H9 (cell line): Measurements from ENCODE around the gene KLHL21. TPM values are rescaled to one million over a fixed set of nuclear protein-coding genes. Genes with fewer than 3 reads are reported as not detected.

Source experiments
- DNase-seq: peaks from one replicate; pipeline ENCODE4 v3.0.0-alpha.2; 2017
- H2AFZ ChIP-seq: one replicate; pipeline ENCODE4 v1.6.1; 2013; ENCODE audit warnings: mild to moderate bottlenecking, low read length, control low read depth, moderate library complexity
- H2AK5ac ChIP-seq: 2 replicates; pipeline ENCODE4 v1.6.1; 2013; ENCODE audit warnings: low read length, control low read depth, mixed read lengths; ENCODE audit not compliant: insufficient read length
- H2BK120ac ChIP-seq: one replicate; pipeline ENCODE4 v1.6.1; 2013; ENCODE audit warnings: low read depth, mild to moderate bottlenecking, low read length, control low read depth, inconsistent platforms; ENCODE audit not compliant: poor library complexity, severe bottlenecking
- H2BK12ac ChIP-seq: 2 replicates; pipeline ENCODE4 v1.6.1; 2013; ENCODE audit warnings: low read length, control low read depth, mixed read lengths, low read depth; ENCODE audit not compliant: insufficient read length
- H2BK15ac ChIP-seq: 2 replicates; pipeline ENCODE4 v1.6.1; 2013; ENCODE audit warnings: low read depth, low read length, control low read depth
- H2BK20ac ChIP-seq: one replicate; pipeline ENCODE4 v1.6.1; 2013; ENCODE audit warnings: low read depth, mild to moderate bottlenecking, low read length, control low read depth, inconsistent platforms; ENCODE audit not compliant: poor library complexity, severe bottlenecking
- H2BK5ac ChIP-seq: 2 replicates; pipeline ENCODE4 v1.6.1; 2013; ENCODE audit warnings: low read length, control low read depth, mixed read lengths; ENCODE audit not compliant: insufficient read length
- H3K14ac ChIP-seq: 2 replicates; pipeline ENCODE4 v1.6.1; 2013; ENCODE audit warnings: low read length, control low read depth; ENCODE audit not compliant: insufficient read depth
- H3K18ac ChIP-seq: 2 replicates; pipeline ENCODE4 v1.6.1; 2013; ENCODE audit warnings: low read depth, mild to moderate bottlenecking, mixed read lengths, low read length, control low read depth; ENCODE audit not compliant: insufficient read length
- H3K23ac ChIP-seq: 2 replicates; pipeline ENCODE4 v1.6.1; 2013; ENCODE audit warnings: low read length, control low read depth, mixed read lengths, low read depth; ENCODE audit not compliant: insufficient read length
- H3K23me2 ChIP-seq: 2 replicates; pipeline ENCODE4 v1.6.1; 2013; ENCODE audit warnings: low read depth, mild to moderate bottlenecking, mixed read lengths, low read length, control low read depth; ENCODE audit not compliant: insufficient read length, poor library complexity, severe bottlenecking
- H3K27ac ChIP-seq: 2 replicates; pipeline ENCODE4 v1.5.1; 2013; ENCODE audit warnings: low read length, control low read depth, mixed read lengths, low read depth; ENCODE audit not compliant: insufficient read length
- H3K27me3 ChIP-seq: 2 replicates; pipeline ENCODE4 v1.6.1; 2013; ENCODE audit warnings: low read length, control low read depth, inconsistent platforms; ENCODE audit not compliant: insufficient read depth
- H3K4ac ChIP-seq: 2 replicates; pipeline ENCODE4 v1.6.1; 2013; ENCODE audit warnings: low read depth, mild to moderate bottlenecking, control low read depth, inconsistent platforms, low read length, moderate library complexity
- H3K4me1 ChIP-seq: 2 replicates; pipeline ENCODE4 v1.6.1; 2013; ENCODE audit warnings: low read length, control low read depth, inconsistent platforms; ENCODE audit not compliant: insufficient read depth
- H3K4me2 ChIP-seq: 2 replicates; pipeline ENCODE4 v1.6.1; 2013; ENCODE audit warnings: low read length, control low read depth, mixed read lengths; ENCODE audit not compliant: insufficient read length, insufficient read depth
- H3K56ac ChIP-seq: 2 replicates; pipeline ENCODE4 v1.6.1; 2013; ENCODE audit warnings: low read depth, mild to moderate bottlenecking, mixed read lengths, low read length, control low read depth; ENCODE audit not compliant: insufficient read length
- H3K79me1 ChIP-seq: 2 replicates; pipeline ENCODE4 v1.6.1; 2013; ENCODE audit warnings: low read depth, mild to moderate bottlenecking, moderate library complexity, low read length, control low read depth, inconsistent platforms; ENCODE audit not compliant: insufficient read depth, poor library complexity, severe bottlenecking
- H3K79me2 ChIP-seq: 2 replicates; pipeline ENCODE4 v1.6.1; 2013; ENCODE audit warnings: low read length, control low read depth, inconsistent platforms; ENCODE audit not compliant: insufficient read depth
- H3K9ac ChIP-seq: 2 replicates; pipeline ENCODE4 v1.6.1; 2013; ENCODE audit warnings: low read length, control low read depth, mixed read lengths; ENCODE audit not compliant: insufficient read length; ENCODE audit errors: extremely low read depth
- H3K9me3 ChIP-seq: one replicate; pipeline ENCODE4 v1.6.1; 2013; ENCODE audit warnings: low read depth, low read length, inconsistent platforms; ENCODE audit not compliant: control insufficient read depth
- H3T11ph ChIP-seq: one replicate; pipeline ENCODE4 v1.6.1; 2013; ENCODE audit warnings: mild to moderate bottlenecking, low read length, control low read depth, inconsistent platforms
- H4K20me1 ChIP-seq: one replicate; pipeline ENCODE4 v1.6.1; 2013; ENCODE audit not compliant: control insufficient read depth, insufficient read length, insufficient read depth
- H4K5ac ChIP-seq: 2 replicates; pipeline ENCODE4 v1.6.1; 2013; ENCODE audit warnings: low read depth, mild to moderate bottlenecking, mixed read lengths, low read length, control low read depth; ENCODE audit not compliant: insufficient read length
- H4K8ac ChIP-seq: replicated peaks from 2 replicates; pipeline ENCODE4 v1.6.1; 2013; ENCODE audit warnings: low read length, control low read depth, mixed read lengths, low read depth; ENCODE audit not compliant: insufficient read length
- H4K91ac ChIP-seq: 2 replicates; pipeline ENCODE4 v1.6.1; 2013; ENCODE audit warnings: low read depth, mild to moderate bottlenecking, moderate library complexity, mixed read lengths, low read length, control low read depth; ENCODE audit not compliant: insufficient read length
- H3K27ac Mint-ChIP-seq, 3 experiments: 2 replicates in 2 of 3; 3 replicates in 1 of 3; pipeline ENCODE4 v1.8.0; 2020 to 2021; ENCODE audit warnings: mixed read lengths in 3 of 3, mild to moderate bottlenecking in 1 of 3, moderate library complexity in 1 of 3
- H3K27me3 Mint-ChIP-seq: 2 replicates; pipeline ENCODE4 v1.8.0; 2021; ENCODE audit warnings: low read depth, mild to moderate bottlenecking, moderate library complexity, mixed read lengths
- H3K36me3 Mint-ChIP-seq, 3 experiments: 2 replicates in 2 of 3; 3 replicates in 1 of 3; pipeline ENCODE4 v1.8.0; 2020 to 2021; ENCODE audit warnings: low read depth in 3 of 3, mixed read lengths in 3 of 3; ENCODE audit not compliant: insufficient read depth in 1 of 3
- H3K4me1 Mint-ChIP-seq, 2 experiments: 2 replicates each; pipeline ENCODE4 v1.8.0; 2020; ENCODE audit warnings: mixed read lengths in 2 of 2
- H3K4me3 Mint-ChIP-seq, 2 experiments: 2 replicates in 1 of 2; 3 replicates in 1 of 2; pipeline ENCODE4 v1.8.0; 2020 to 2021; ENCODE audit warnings: mild to moderate bottlenecking in 2 of 2, mixed read lengths in 2 of 2, moderate library complexity in 1 of 2
- H3K9me3 Mint-ChIP-seq, 2 experiments: 2 replicates in 1 of 2; 3 replicates in 1 of 2; pipeline ENCODE4 v1.8.0; 2020; ENCODE audit warnings: mild to moderate bottlenecking in 2 of 2, mixed read lengths in 2 of 2, moderate library complexity in 1 of 2
- WGBS: extraction: QIAGEN DNeasy Blood & Tissue Kit; methylation state at CpG from one replicate; pipeline ENCODE4 v1.1.7; 2013; ENCODE audit warnings: missing lambda C conversion rate, low lambda C conversion rate, mixed read lengths; ENCODE audit not compliant: insufficient read length; ENCODE audit errors: extremely low coverage; 5-methylcytosine and 5-hydroxymethylcytosine counted together
- total RNA-seq: library from RNA; stranded (reverse); gene quantifications from 2 replicates; pipeline ENCODE4 v1.2.1, GENCODE V29; 2021
- TF ChIP-seq, protein P1 (sequence below): fragments of 200-600 bp; sonication (generic); conservative IDR thresholded peaks from 3 replicates; pipeline ENCODE4 v1.8.0; 2021; ENCODE audit warnings: antibody characterized with exemption, mild to moderate bottlenecking

KLHL21 gene
- total RNA-seq, 1 experiment from 2014 or later = 31.9 TPM

DNA sequence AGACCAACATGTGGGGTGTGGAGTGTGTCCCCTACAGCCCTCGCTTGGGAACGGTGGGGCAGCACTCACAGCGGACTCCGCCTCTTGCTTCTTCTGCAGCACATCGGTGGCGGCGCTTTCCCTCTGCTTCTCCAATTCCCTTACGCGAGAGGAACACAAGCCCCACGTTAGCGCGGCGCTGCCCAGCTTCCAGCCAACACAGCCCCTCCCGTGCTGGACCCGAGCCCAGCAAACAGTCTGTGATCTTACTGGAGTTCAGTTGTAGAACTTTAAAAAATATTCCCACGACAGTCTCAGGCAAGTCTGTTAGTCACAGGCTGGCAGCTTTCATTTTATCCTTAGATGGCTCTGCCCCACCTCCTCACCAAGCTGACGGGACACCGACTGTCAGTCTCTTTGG is 35.6 kb upstream of the KLHL21 start:
- no peak overlapping the region for H3K56ac ChIP-seq
- H3K9me3 ChIP-seq = no peaks in the 10 kb centered on the region
- Mint-ChIP-seq H3K36me3 (peaks cover 38 to 92% (median 89%) of the 10 kb centered on the region in 3 experiments), H3K27me3 (no peaks in the 10 kb centered on the region; the same call in 1 of the 2 replicates), H3K4me1 (no peaks in the 10 kb centered on the region), H3K4me3 (no peak overlapping the region), H3K9me3 (no peaks in the 10 kb centered on the region), H3K27ac (no peak overlapping the region)
- H3K27me3 ChIP-seq = no peaks in the 10 kb centered on the region
- no peak overlapping the region for H4K5ac ChIP-seq
- TF ChIP-seq, protein P1, sequence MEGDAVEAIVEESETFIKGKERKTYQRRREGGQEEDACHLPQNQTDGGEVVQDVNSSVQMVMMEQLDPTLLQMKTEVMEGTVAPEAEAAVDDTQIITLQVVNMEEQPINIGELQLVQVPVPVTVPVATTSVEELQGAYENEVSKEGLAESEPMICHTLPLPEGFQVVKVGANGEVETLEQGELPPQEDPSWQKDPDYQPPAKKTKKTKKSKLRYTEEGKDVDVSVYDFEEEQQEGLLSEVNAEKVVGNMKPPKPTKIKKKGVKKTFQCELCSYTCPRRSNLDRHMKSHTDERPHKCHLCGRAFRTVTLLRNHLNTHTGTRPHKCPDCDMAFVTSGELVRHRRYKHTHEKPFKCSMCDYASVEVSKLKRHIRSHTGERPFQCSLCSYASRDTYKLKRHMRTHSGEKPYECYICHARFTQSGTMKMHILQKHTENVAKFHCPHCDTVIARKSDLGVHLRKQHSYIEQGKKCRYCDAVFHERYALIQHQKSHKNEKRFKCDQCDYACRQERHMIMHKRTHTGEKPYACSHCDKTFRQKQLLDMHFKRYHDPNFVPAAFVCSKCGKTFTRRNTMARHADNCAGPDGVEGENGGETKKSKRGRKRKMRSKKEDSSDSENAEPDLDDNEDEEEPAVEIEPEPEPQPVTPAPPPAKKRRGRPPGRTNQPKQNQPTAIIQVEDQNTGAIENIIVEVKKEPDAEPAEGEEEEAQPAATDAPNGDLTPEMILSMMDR = no peak
- H3K4me2 ChIP-seq = no peak overlapping the region
- H4K20me1 ChIP-seq = no peaks in the 10 kb centered on the region
- H3K14ac ChIP-seq = no peak overlapping the region
- H3K23ac ChIP-seq = no peak overlapping the region
- no peaks in the 10 kb centered on the region for H3K79me1 ChIP-seq
- H3K27ac ChIP-seq = no peak overlapping the region
- DNase-seq = no peak
- WGBS = no CpG with 5 or more reads among the region's 18 CpGs
- H2BK15ac ChIP-seq = no peak overlapping the region
- H3K4me1 ChIP-seq = no peaks in the 10 kb centered on the region
- H3K18ac ChIP-seq = no peak overlapping the region
- H4K91ac ChIP-seq = no peak overlapping the region
- H3K9ac ChIP-seq = no peak overlapping the region
- H2BK12ac ChIP-seq = no peak overlapping the region
- H4K8ac ChIP-seq = no peak overlapping the region
- no peak overlapping the region for H2AFZ ChIP-seq
- H2BK20ac ChIP-seq = no peak overlapping the region
- H3T11ph ChIP-seq = no peak overlapping the region
- no peak overlapping the region for H2BK5ac ChIP-seq
- H3K23me2 ChIP-seq = no peaks in the 10 kb centered on the region
- H2AK5ac ChIP-seq = no peak overlapping the region
- H3K79me2 ChIP-seq = no peaks in the 10 kb centered on the region
- no peak overlapping the region for H2BK120ac ChIP-seq
- H3K4ac ChIP-seq = no peak overlapping the region
